T-helper 1 cell (primary cell): ENCODE results near the gene P2RX5.
"Not testable (repeated sequence)": the region's sequence is repeated elsewhere in the genome, so short reads cannot be mapped to it uniquely, and the experiment has no call there.

Experiments used
- DNase-seq, 5 donors: peaks; one replicate each; pipeline ENCODE4 v3.0.0-alpha.2; 2012 to 2020

The P2RX5 gene

GRCh38 chr17:3710951-3711383 lies 15.0 kb upstream of the P2RX5 start:
- peak; percentile 50 to 99 (median 65) for DNase-seq

- no peak for DNase-seq
Observed at GRCh38 chr17:3708366-3708765, 12.4 kb upstream of the P2RX5 start.

GRCh38 chr17:3705718-3705984 lies 9.7 kb upstream of the P2RX5 start:
- not testable (repeated sequence) for DNase-seq

- DNase-seq, result no peak
Observed at GRCh38 chr17:3704931-3705717, 9.2 kb upstream of the P2RX5 start.

GRCh38 chr17:3702041-3702539 lies 6.1 kb upstream of the P2RX5 start:
- not testable (repeated sequence) for DNase-seq

- DNase-seq, result no peak
Observed at GRCh38 chr17:3699951-3700350, 4.0 kb upstream of the P2RX5 start.

- DNase-seq, result no peak
Observed at GRCh38 chr17:3698139-3698538, 2.2 kb upstream of the P2RX5 start.

- DNase-seq, result no peak
Observed at GRCh38 chr17:3697103-3697476, 1.1 kb upstream of the P2RX5 start.

- no peak for DNase-seq
Observed at GRCh38 chr17:3695129-3695722, 729 bp downstream of the P2RX5 start.

- peak in 1 of 5 donors; percentile 72 for DNase-seq
Observed at GRCh38 chr17:3693829-3694231, 2.1 kb downstream of the P2RX5 start.

GRCh38 chr17:3693141-3693540 lies 2.8 kb downstream of the P2RX5 start:
- no peak for DNase-seq

- no peak for DNase-seq
Observed at GRCh38 chr17:3692346-3692745, 3.6 kb downstream of the P2RX5 start.

GRCh38 chr17:3691617-3692067 lies 4.3 kb downstream of the P2RX5 start:
- DNase-seq, result no peak

GRCh38 chr17:3690094-3690715 lies 5.8 kb downstream of the P2RX5 start:
- DNase-seq, result no peak

GRCh38 chr17:3689262-3690093 lies 6.5 kb downstream of the P2RX5 start:
- DNase-seq, result no peak

- no peak for DNase-seq
Observed at GRCh38 chr17:3688852-3689261, 7.1 kb downstream of the P2RX5 start.

GRCh38 chr17:3688027-3688553 lies 7.9 kb downstream of the P2RX5 start:
- DNase-seq, result no peak

GRCh38 chr17:3685174-3685573 lies 10.8 kb downstream of the P2RX5 start:
- no peak for DNase-seq

GRCh38 chr17:3683054-3683511 lies 12.9 kb downstream of the P2RX5 start:
- DNase-seq, result peak in 4 of 5 donors; percentile 33 to 61 (median 44)

- DNase-seq, result no peak
Observed at GRCh38 chr17:3682033-3682432, 13.9 kb downstream of the P2RX5 start.

- DNase-seq, result no peak
Observed at GRCh38 chr17:3681565-3681964, 14.4 kb downstream of the P2RX5 start.

- DNase-seq, result no peak
Observed at GRCh38 chr17:3681057-3681456, 14.9 kb downstream of the P2RX5 start.
